ENCODE measurements around the gene MUC7. TPM values are rescaled to one million over a fixed set of nuclear protein-coding genes. Genes with fewer than 3 reads are reported as not detected.
"Not testable (repeated sequence)": the region's sequence is repeated elsewhere in the genome, so short reads cannot be mapped to it uniquely, and the experiment has no call there.

MUC7 gene
- not detected for total RNA-seq

- POLR2A ChIA-PET: no interaction called here
- no peak within 1 kb of the TSS for H3K4me3 Mint-ChIP-seq
- H3K27ac Mint-ChIP-seq: no peak within 1 kb of the TSS
- CTCF ChIA-PET: no interaction called here
- H3K27me3 Mint-ChIP-seq: no peaks in the 10 kb centered on the region
- no peaks in the 10 kb centered on the region for H3K9me3 Mint-ChIP-seq
- no peaks in the 10 kb centered on the region for H3K4me1 Mint-ChIP-seq
- DNase-seq: no peak
- no peaks in the 10 kb centered on the region for H3K36me3 Mint-ChIP-seq (ENCODE audit: low read depth)
Measured at GRCh38 chr4:70471897-70472296, at the start of gene MUC7. Gene MUC7, plus strand, starts transcription at chr4:70472197. Its CDS starts 1,825 bp downstream, at chr4:70474022.

- no peak for DNase-seq
- Mint-ChIP-seq H3K4me1 (no peaks in the 10 kb centered on the region), H3K27ac (no peak overlapping the region), H3K9me3 (no peaks in the 10 kb centered on the region), H3K36me3 (ENCODE audit: low read depth) (no peaks in the 10 kb centered on the region), H3K4me3 (no peak overlapping the region), H3K27me3 (no peaks in the 10 kb centered on the region)
- POLR2A ChIA-PET: no interaction called here
- CTCF ChIA-PET: no interaction called here
Measured at GRCh38 chr4:70425306-70425705, 46.7 kb upstream of the MUC7 start.

GRCh38 chr4:70426789-70427188 is 45.2 kb upstream of the MUC7 start:
- no peak for DNase-seq
- no peak overlapping the region for H3K27ac Mint-ChIP-seq
- CTCF ChIA-PET: no interaction called here
- no peaks in the 10 kb centered on the region for H3K4me1 Mint-ChIP-seq
- no peaks in the 10 kb centered on the region for H3K27me3 Mint-ChIP-seq
- no peaks in the 10 kb centered on the region for H3K9me3 Mint-ChIP-seq
- H3K36me3 Mint-ChIP-seq (ENCODE audit: low read depth): no peaks in the 10 kb centered on the region
- no peak overlapping the region for H3K4me3 Mint-ChIP-seq
- POLR2A ChIA-PET: no interaction called here

- no peak for DNase-seq
- Mint-ChIP-seq H3K36me3 (ENCODE audit: low read depth) (no peaks in the 10 kb centered on the region), H3K4me3 (no peak overlapping the region), H3K27me3 (no peaks in the 10 kb centered on the region), H3K27ac (no peak overlapping the region), H3K9me3 (no peaks in the 10 kb centered on the region), H3K4me1 (no peaks in the 10 kb centered on the region)
- POLR2A ChIA-PET: no interaction called here
- CTCF ChIA-PET: no interaction called here
Measured at GRCh38 chr4:70437197-70437596, 34.8 kb upstream of the MUC7 start.

DNA sequence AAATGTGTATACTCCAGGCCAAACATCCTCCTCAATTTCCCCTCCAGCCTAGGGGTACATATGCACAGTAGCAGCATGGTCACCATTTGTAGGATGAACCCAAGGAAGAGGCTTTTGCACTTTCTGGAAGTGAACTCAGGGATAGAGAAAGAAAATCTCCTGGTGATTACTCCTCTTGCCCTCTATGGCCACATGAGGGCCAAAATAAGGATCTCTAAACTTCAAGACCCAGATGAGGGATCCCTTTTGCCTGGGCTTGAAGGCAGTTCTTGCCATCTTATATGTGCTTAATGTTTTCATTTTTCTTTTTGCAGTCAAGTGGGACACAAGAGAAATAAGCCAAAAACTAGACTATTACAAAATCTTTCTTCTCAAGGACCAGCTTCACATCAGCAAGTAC is 29.5 kb upstream of the MUC7 start:
- Mint-ChIP-seq H3K27ac (no peak overlapping the region), H3K4me3 (no peak overlapping the region), H3K9me3 (no peaks in the 10 kb centered on the region), H3K4me1 (no peaks in the 10 kb centered on the region), H3K27me3 (no peaks in the 10 kb centered on the region), H3K36me3 (ENCODE audit: low read depth) (no peaks in the 10 kb centered on the region)
- ChIA-PET POLR2A (no interaction called here), CTCF (no interaction called here)
- no peak for DNase-seq

DNA sequence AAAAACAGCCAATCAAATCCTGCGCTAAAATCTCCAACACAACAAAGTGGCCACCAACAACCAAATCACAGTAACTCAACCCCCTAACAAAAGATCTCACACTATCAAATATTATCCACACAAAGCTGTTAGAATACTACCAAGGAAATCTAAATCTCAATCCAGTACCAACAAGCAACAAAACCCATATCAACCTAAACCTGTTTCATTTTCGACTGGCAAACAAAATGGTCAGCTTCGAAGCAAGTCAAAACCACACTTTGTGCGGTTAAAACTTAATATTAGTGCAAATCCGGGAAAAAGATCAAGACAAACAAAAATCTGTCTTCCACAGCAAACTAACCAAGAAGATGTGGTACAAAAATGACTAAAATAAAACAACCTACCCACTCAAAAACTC is 28.7 kb upstream of the MUC7 start:
- POLR2A ChIA-PET: no interaction called here
- Mint-ChIP-seq H3K4me1 (no peaks in the 10 kb centered on the region), H3K27ac (no peak overlapping the region), H3K27me3 (no peaks in the 10 kb centered on the region), H3K9me3 (no peaks in the 10 kb centered on the region), H3K36me3 (ENCODE audit: low read depth) (no peaks in the 10 kb centered on the region), H3K4me3 (no peak overlapping the region)
- CTCF ChIA-PET: no interaction called here
- no peak for DNase-seq

DNA sequence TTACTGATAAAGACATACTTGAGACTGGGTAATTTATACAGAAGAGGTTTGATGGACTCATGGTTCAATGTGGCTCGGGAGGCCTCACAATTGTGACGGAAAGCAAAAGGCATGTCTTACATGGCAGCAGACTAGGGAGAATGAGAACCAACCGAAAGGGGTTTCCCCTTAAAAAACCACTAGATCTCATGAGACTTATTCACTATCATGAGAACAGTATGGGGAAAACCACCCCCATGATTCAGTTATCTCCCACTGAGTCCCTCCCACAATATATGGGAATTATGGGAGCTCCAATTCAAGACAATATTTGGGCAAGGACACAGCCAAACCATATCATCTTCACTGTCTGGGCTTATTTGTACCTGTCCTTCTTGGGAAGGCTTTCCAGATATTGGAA is 22.8 kb upstream of the MUC7 start:
- POLR2A ChIA-PET: no interaction called here
- Mint-ChIP-seq H3K36me3 (ENCODE audit: low read depth) (no peaks in the 10 kb centered on the region), H3K4me1 (no peaks in the 10 kb centered on the region), H3K9me3 (no peaks in the 10 kb centered on the region), H3K4me3 (no peak overlapping the region), H3K27me3 (no peaks in the 10 kb centered on the region), H3K27ac (no peak overlapping the region)
- CTCF ChIA-PET: no interaction called here
- DNase-seq: no peak

GRCh38 chr4:70452946-70453345 is 19.1 kb upstream of the MUC7 start:
- CTCF ChIA-PET: no interaction called here

DNA sequence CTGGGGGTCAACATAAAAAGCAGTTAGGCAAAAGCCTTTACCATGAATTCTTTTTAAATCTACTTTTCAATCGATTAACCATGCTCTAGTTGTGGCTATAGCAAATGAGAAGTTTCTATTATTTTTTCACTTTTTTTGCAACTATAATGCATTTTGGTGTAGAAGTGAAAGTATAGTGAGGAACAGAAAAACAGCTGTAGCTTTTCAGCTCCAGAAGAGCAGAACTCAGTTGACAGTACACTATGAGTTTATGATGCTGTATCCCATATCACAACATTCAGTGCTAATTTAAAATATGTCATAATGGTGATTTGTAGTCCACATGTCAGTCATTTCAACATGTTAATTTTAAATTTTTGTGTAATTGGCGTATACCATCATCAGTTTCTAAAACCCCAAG is 8.7 kb upstream of the MUC7 start:
- H3K27ac Mint-ChIP-seq: no peak overlapping the region
- no peaks in the 10 kb centered on the region for H3K9me3 Mint-ChIP-seq
- no peak for DNase-seq
- H3K4me1 Mint-ChIP-seq: no peaks in the 10 kb centered on the region
- no peak overlapping the region for H3K4me3 Mint-ChIP-seq
- ChIA-PET CTCF (no interaction called here), POLR2A (no interaction called here)
- H3K36me3 Mint-ChIP-seq (ENCODE audit: low read depth): no peaks in the 10 kb centered on the region
- H3K27me3 Mint-ChIP-seq: no peaks in the 10 kb centered on the region

More at GRCh38 chr4:70452946-70453345, 19.1 kb upstream of the MUC7 start:
- Mint-ChIP-seq H3K4me1 (no peaks in the 10 kb centered on the region), H3K4me3 (no peak overlapping the region), H3K9me3 (no peaks in the 10 kb centered on the region), H3K27me3 (no peaks in the 10 kb centered on the region), H3K27ac (no peak overlapping the region), H3K36me3 (ENCODE audit: low read depth) (no peaks in the 10 kb centered on the region)
- POLR2A ChIA-PET: no interaction called here
- DNase-seq: no peak

- CTCF ChIA-PET: no interaction called here
- POLR2A ChIA-PET: no interaction called here
- no peak overlapping the region for H3K27ac Mint-ChIP-seq
- H3K4me1 Mint-ChIP-seq: no peaks in the 10 kb centered on the region
- no peak overlapping the region for H3K4me3 Mint-ChIP-seq
- no peaks in the 10 kb centered on the region for H3K36me3 Mint-ChIP-seq (ENCODE audit: low read depth)
- no peaks in the 10 kb centered on the region for H3K27me3 Mint-ChIP-seq
- no peaks in the 10 kb centered on the region for H3K9me3 Mint-ChIP-seq
- DNase-seq: no peak
Measured at GRCh38 chr4:70473679-70474078, 1.7 kb downstream of the MUC7 start.

- no peak overlapping the region for H3K4me3 Mint-ChIP-seq
- CTCF ChIA-PET: no interaction called here
- no peaks in the 10 kb centered on the region for H3K9me3 Mint-ChIP-seq
- POLR2A ChIA-PET: no interaction called here
- peaks cover 5% of the 10 kb centered on the region for H3K27me3 Mint-ChIP-seq
- H3K4me1 Mint-ChIP-seq: no peaks in the 10 kb centered on the region
- DNase-seq: no peak
- H3K27ac Mint-ChIP-seq: no peak overlapping the region
- no peaks in the 10 kb centered on the region for H3K36me3 Mint-ChIP-seq (ENCODE audit: low read depth)
Measured at GRCh38 chr4:70488748-70489147, 16.8 kb downstream of the MUC7 start.

DNA sequence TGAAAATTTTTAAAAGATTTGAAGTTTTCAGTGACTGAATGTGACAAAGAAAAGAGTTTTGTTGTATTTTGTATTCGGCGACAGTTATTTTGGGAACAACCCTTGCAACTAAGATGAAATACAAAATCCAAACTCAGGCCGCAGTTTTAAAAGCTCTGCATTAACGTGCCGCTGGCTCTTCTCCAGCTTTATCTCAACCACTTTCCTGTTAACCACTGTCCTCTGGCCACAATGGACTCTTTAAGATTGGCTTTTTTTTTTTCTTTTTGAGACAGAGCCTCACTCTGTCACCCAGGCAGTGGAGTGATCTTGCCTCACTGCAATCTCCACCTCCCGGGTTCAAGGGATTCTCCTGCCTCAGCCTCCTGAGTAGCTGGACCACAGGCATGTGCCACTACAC is 24.2 kb downstream of the MUC7 start:
- POLR2A ChIA-PET: no interaction called here
- no peaks in the 10 kb centered on the region for H3K9me3 Mint-ChIP-seq
- no peaks in the 10 kb centered on the region for H3K36me3 Mint-ChIP-seq (ENCODE audit: low read depth)

DNA sequence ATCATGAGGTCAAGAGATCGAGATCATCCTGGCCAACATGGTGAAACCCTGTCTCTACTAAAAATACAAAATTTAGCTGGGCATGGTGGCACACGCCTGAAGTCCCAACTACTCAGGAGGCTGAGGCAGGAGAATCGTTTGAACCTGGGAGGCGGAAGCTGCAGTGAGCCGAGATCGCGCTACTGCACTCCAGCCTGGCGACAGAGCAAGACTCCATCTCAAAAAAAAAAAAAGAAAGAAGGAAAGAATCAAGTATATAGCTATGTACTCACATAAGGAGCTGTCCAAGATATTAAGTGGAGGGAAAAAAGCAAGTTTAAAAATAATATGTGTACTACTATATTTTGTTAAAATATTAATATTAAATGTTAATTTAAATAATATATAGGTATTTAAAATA is 29.8 kb downstream of the MUC7 start:
- H3K4me3 Mint-ChIP-seq; H3K27me3 Mint-ChIP-seq; H3K9me3 Mint-ChIP-seq; H3K36me3 Mint-ChIP-seq (ENCODE audit: low read depth); H3K4me1 Mint-ChIP-seq; H3K27ac Mint-ChIP-seq; POLR2A ChIA-PET; CTCF ChIA-PET; DNase-seq: not testable (repeated sequence)

More for the DNA sequence above, 24.2 kb downstream of the MUC7 start:
- DNase-seq: no peak
- Mint-ChIP-seq H3K4me1 (no peaks in the 10 kb centered on the region), H3K4me3 (no peak overlapping the region), H3K27ac (no peak overlapping the region), H3K27me3 (no peaks in the 10 kb centered on the region)
- CTCF ChIA-PET: no interaction called here

DNA sequence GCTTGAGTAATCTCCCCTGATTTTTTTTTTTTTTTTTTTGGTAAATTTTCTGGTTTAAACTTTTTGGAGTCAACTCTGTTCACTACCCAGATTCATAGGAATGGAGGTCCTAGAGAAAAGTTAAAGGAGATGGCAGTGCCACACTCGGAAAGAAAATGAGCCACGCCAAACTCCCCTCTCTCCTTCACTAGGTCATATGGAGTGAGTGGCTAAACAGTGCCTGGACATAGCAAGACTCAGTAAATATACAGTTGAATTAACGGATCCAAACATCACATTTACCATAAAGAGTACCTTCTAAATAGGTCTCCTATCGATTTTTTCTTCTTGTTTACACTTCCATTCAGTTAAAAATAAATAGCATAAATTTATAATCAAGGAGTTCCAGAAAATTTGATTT is 32.7 kb downstream of the MUC7 start:
- ChIA-PET POLR2A (no interaction called here), CTCF (interaction anchor here (0.7 to 1.1 kb wide), 2 partner anchors 9 to 418 kb away, joined by 3 to 4 read pairs; no protein-coding TSS in a partner anchor)
- Mint-ChIP-seq H3K36me3 (ENCODE audit: low read depth) (no peaks in the 10 kb centered on the region), H3K4me1 (no peaks in the 10 kb centered on the region), H3K9me3 (no peaks in the 10 kb centered on the region), H3K27me3 (no peaks in the 10 kb centered on the region), H3K4me3 (no peak overlapping the region), H3K27ac (no peak overlapping the region)
- no peak for DNase-seq

DNA sequence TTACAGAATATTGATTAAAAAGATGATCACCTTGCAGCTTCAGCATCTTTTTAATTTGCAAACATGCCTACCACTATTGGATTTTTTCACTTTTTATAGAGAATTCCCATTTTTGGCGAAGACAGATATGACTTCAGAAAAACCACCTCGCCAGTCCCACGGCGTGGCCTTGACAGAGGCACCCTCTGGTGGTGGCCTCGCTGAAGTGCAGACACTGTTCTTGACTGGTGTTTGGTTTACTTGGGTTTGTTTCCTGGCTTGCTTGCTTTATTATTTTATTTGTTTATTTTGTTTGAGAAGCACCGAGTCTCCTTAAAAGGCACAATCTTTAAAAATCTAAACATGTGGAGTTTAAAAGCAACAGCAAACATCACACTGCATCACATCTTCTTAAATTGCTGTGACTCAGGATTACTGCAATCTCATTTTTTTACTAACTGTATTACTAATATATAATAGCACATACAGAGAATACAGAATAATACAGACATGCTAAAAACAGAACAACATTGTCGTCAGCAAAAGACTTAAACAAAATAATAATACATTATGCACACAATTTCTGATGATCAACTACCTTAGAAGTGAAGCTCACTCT is 33.3 kb downstream of the MUC7 start:
- Mint-ChIP-seq H3K4me3 (no peak overlapping the region), H3K9me3 (no peaks in the 10 kb centered on the region), H3K4me1 (no peaks in the 10 kb centered on the region), H3K27me3 (no peaks in the 10 kb centered on the region), H3K27ac (no peak overlapping the region), H3K36me3 (ENCODE audit: low read depth) (no peaks in the 10 kb centered on the region)
- POLR2A ChIA-PET: no interaction called here
- CTCF ChIA-PET: interaction anchor here (1.1 to 1.3 kb wide), 2 partner anchors 10 to 19 kb away, joined by 3 read pairs; no protein-coding TSS in a partner anchor
- DNase-seq: peak; percentile 51
